Measurements from ENCODE around the gene GSG1. TPM values are rescaled to one million over a fixed set of nuclear protein-coding genes. Genes with fewer than 3 reads are reported as not detected.

Gene GSG1
- total RNA-seq: 0.83 TPM

- DNase-seq (ENCODE audit: low spot score): no peak
Observed at GRCh38 chr12:13103391-13104033, at the start of gene GSG1. TSS of gene GSG1 (minus strand) at chr12:13103667. CDS start at chr12:13103512, 155 bp downstream.

DNA sequence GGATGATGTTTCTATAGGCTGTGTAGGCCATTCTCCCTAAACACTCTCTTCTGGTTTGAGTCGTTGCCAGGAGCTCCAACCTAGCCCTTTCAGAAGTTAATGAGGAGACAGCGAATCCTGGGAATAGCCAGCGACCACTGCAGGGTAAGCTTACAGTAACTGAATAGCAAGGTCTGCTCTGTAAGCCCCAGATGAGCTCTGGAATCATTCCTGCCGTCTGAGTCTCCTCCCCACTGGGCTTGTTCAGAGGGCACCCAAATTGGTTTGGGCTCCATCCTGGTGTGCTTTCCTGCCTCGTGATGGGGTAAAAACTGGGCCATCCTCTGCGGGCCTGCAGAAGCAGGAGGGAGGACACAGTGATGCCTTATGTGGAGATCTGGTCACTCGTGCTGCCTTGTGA lies 49.7 kb upstream of the GSG1 start:
- DNase-seq (ENCODE audit: low spot score): no peak

GRCh38 chr12:13152756-13153155 lies 49.3 kb upstream of the GSG1 start:
- no peak for DNase-seq (ENCODE audit: low spot score)

GRCh38 chr12:13152281-13152680 lies 48.8 kb upstream of the GSG1 start:
- no peak for DNase-seq (ENCODE audit: low spot score)

DNA sequence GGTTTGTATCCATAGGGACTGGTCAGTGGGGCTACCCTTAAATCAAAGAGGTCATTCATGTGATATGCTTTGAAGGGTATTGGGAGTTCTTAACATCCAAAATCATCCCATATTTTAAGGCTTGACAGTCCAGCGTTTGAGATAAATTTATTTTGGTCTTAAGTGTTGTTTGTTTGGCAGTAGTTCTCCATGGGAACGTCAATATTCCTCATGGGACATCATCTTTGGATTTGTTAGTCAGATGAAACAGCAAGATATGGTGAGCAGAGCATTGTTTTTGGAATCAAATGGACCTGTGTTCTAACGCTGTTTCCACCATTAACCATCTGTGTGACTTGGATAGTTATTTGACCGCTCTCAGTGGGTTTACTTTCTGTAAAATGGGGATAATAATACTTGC lies 45.9 kb upstream of the GSG1 start:
- DNase-seq (ENCODE audit: low spot score): no peak

GRCh38 chr12:13148485-13148847 lies 45.0 kb upstream of the GSG1 start:
- no peak for DNase-seq (ENCODE audit: low spot score)

DNA sequence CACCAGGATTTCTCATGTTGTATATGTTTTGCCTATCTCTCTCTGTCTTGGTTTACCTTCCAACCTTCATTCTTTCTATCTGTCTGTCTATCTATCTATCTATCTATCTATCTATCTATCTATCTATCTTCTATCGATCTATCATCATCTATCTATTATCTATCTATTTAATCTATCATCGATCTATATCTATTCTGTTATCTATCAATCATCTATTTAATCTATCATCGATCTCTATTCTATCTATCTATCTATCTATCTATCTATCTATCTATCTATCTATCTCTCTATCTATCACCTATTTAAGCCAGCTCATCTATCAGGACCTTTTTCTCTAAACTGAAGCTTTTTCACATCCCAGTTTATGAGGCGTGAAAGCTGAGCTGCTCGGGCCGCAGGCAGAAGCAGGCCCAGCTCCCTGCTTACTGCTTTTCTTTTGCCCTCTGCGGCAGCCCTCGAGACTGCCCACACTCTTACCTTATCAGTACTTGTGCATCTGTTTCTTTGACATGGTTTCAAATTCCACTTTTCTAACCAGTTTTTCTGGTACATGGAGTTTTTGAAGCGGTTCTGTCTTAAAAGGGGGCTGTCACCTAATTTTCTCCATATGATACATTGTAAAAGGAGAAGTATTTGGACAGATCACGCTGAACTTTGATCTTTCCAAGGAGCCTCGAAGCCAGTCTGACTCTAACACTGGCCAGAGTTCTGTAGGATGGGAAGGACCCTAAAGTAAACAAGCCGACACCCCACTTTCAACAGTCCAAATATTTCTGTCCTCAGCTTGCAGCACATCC lies 44.4 kb upstream of the GSG1 start:
- no peak for DNase-seq (ENCODE audit: low spot score)

DNA sequence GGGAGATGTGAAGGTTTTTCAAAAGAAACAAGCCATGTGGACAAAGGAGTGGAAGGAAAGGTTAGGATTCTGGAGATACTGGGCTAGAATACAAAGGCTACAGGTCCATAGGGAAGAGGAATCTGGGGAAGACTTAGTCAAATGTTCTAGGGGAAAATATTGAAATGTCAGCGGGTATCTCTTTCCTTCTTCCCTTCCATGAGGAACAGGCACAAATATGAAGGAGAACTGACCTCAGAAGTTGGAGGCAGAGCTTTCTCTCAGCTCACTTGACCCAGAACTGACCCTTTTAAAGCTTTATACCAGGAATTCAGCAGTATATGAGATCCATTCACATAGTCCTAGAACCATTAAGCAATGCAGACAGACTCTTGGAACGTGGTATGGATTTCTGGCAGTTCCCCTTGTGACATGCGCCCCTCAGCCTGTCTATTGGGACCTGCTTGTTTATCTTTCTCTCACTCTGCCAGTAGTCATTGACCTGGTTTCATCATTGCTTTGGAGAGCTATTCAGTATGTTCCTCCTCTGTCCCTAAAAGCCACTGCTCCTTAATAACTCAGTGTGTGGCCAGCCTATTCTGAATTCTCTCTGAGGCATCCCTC lies 43.0 kb upstream of the GSG1 start:
- no peak for DNase-seq (ENCODE audit: low spot score)

- no peak for DNase-seq (ENCODE audit: low spot score)
Observed at GRCh38 chr12:13144266-13144828, 40.9 kb upstream of the GSG1 start.

DNA sequence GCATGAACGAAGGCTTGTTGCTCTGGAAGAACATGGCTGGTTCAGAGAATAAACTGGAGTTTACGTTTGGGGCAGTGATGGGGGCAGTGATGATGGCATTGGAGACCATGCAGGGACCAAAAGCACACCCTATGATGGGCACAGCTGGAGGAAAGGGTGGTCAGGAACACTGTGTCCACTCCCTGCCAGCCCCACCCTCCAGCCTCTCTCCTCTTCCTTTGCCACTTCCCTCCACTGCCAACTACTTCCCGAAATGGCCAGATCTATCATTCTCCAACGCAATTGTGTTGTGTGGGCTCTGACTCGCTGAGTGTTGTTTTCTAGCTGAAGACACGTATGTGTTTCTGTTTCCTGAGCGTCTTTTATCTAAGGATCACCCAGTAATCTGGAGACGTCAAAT lies 39.3 kb upstream of the GSG1 start:
- DNase-seq (ENCODE audit: low spot score): no peak

- no peak for DNase-seq (ENCODE audit: low spot score)
Observed at GRCh38 chr12:13141686-13142085, 38.2 kb upstream of the GSG1 start.

DNA sequence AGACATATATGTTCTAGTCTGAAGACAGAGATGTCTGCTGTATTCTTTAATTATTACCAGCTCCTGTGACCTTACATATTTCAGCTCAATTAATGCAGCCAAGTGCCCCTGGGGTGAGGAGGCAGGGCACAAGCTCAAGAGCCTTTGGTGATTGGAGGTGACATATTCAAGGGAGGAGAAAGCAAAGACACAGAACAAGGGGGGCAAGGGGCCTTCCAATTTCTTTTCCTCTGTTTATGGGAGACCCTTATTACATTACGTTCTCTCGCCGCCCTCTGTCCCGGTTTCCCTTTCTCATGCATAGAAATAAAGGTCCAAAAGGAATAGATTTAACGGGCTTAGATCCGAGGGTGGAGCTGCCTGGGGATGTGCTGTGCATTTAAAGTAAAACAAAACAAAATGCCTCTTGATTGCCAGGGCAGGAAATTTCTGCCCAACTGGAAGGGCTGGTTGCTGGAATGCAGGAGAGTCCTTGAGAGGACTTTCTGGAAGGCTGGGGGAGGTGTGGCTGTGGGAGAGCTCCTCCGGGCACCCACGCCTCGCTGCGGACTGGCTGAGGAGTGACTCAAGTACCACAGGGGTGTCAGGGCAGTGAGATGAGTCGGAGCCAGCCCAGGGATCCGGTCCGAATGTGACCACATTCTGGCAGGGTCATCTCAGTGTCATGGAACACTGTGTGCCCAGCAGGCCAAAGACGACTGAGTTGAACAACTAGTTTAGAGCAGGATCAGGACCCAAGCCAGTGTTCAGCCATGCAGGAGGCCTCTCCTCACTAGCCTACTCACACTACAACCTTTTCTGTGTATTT lies 32.1 kb upstream of the GSG1 start:
- DNase-seq (ENCODE audit: low spot score): peak; percentile 87

- DNase-seq (ENCODE audit: low spot score): no peak
Observed at GRCh38 chr12:13133886-13134285, 30.4 kb upstream of the GSG1 start.

- no peak for DNase-seq (ENCODE audit: low spot score)
Observed at GRCh38 chr12:13130981-13131380, 27.5 kb upstream of the GSG1 start.

GRCh38 chr12:13128291-13128965 lies 25.0 kb upstream of the GSG1 start:
- DNase-seq (ENCODE audit: low spot score): no peak

DNA sequence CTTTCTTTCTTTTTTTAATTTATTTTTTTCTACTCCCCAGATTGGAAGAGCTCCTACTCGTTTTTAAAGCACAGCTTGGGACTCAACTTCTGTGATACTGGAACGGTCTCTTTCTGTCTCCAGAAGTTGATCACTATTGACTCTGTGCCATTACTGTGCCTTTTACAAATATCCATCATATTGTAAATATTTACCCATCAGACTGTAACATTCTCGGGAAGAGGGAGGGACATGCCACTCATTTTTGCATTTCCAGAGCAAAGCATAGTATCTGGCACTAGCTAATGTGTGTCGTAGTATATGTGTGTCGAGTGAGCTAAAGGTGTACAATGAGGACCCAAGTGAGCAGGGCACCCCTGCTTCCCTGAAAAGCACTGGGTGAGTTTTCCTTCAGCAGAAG lies 24.0 kb upstream of the GSG1 start:
- DNase-seq (ENCODE audit: low spot score): no peak

DNA sequence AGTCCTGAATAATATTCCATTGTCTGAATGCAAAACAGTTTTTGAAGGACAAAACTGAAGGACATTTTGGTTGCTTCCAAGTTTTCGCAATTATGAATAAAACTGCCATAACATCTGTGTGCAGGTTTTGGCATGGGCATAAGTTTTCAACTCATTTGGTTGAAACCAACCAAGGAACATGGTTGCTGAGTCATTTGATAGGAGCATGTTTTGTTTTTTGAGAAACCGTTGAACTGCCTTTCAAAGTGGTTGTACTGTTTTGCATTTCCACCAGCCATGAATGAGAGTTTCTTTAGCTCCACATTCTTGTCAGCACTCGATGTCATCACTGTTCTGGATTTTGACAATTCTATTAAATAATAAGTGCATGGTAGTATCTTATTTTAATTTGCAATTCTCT lies 23.0 kb upstream of the GSG1 start:
- DNase-seq (ENCODE audit: low spot score): no peak

GRCh38 chr12:13125996-13126395 lies 22.5 kb upstream of the GSG1 start:
- no peak for DNase-seq (ENCODE audit: low spot score)

DNA sequence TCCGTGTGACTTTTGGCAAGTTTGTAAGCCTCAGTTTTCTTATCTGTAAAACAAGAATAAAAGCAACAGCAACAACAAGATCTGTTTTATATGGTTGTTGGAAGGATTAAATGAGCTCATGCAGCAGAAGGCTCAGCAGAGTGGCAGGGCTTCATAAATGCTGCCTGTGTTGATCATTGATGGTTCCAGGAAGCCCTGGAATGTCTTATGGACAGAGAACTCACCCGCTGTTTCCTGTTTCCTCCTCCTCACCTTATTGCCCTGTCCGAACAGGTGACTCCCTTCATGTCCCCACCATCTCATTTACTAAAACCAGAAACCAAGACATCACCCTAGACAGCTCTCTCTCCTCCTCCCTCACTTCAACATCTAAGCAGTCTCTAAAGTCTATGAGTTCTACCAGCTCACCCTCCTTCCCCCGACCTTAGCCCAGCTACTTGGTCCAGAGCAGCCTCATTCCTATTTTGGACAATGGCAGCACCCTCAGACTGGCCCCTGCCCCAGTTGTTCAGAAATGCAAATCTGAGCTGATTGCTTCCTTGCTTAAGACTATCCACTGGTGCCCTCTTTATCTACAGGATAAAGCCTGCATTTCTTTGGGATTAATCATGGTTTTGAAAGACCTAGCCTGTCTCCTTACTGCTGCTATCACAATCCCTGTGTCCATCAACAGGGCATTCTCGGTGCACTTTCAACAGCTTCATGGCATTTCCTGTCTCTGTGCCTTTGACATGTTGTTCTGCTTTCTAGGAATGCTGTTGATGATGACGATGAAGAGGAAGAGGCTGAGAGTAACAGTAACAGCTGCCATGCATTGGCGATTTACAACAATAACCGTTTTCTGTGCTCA lies 21.4 kb upstream of the GSG1 start:
- no peak for DNase-seq (ENCODE audit: low spot score)

DNA sequence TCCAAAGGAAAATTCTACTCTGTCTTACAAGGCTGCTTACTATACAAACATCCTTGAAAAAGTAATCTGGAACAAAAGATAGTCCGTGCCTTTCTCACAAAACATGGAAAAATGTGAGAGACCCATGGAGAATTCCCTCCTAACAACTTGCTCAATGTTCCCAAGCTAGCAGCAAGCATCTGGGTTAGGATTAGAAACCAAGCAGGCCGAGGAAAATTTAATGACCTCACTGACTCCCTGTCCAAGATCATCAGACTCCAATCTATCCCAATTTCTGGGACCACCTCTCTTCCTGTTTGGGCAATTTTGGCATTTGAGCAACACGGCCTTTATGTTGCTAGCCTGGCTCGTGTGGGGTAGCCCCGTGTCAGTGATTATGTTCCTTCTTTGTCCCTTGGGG lies 18.1 kb upstream of the GSG1 start:
- DNase-seq (ENCODE audit: low spot score): no peak
